Coronary artery (tissue), 2 donors: ENCODE data around the gene PON2.

Experiments
- DNase-seq: peaks from one replicate; pipeline ENCODE4 v3.0.0-alpha.2; 2017; ENCODE audit warnings: low spot score
- H3K27ac ChIP-seq, 2 donors: fragments of 200-600 bp; sonication (generic); one replicate each; pipeline ENCODE4 v1.5.1; 2016 to 2019
- H3K4me3 ChIP-seq: fragments of 200-600 bp; sonication (generic); 2 replicates; pipeline ENCODE4 v1.5.1; 2016; ENCODE audit warnings: mild to moderate bottlenecking, moderate library complexity
- CTCF ChIP-seq: fragments of 200-600 bp; sonication (generic); IDR thresholded peaks from one replicate; pipeline ENCODE4 v1.5.1; 2019; ENCODE audit warnings: antibody characterized with exemption

The PON2 gene

GRCh38 chr7:95368235-95368634, 66.6 kb downstream of the PON2 start:
- no peak overlapping the region for H3K27ac ChIP-seq
- no peak overlapping the region for H3K4me3 ChIP-seq
- DNase-seq: no peak
- TF ChIP-seq CTCF: no peak

- Histone ChIP-seq H3K4me3 (no peak overlapping the region), H3K27ac (no peak overlapping the region)
- DNase-seq: no peak
- TF ChIP-seq CTCF: no peak
These were observed 67.2 kb downstream of the PON2 start for GRCh38 chr7:95367606-95368005.

GRCh38 chr7:95365151-95365550, 69.7 kb downstream of the PON2 start:
- Histone ChIP-seq H3K4me3 (no peak overlapping the region), H3K27ac (no peak overlapping the region)
- no peak for TF ChIP-seq CTCF
- DNase-seq: no peak

DNA sequence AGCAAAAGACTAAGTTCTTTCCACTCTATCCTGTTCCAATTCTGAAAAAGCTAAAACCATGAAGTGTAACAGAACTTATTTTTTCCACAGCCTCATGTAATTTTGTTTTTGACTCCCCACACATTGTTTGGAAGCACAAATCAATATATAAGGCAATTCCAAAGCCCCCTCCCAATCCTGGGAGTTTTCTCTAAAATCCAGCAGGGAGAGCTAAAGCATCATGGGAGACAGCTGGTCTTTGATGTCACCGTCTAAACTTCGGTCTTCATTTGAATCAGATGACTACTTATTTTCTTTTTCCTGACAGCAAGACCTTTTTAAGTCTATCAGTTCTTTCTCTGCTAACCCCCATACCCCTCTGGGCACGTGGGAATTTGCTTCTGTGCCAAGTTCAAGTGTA, 77.2 kb downstream of the PON2 start:
- Histone ChIP-seq H3K4me3 (no peak overlapping the region), H3K27ac (no peak overlapping the region)
- TF ChIP-seq CTCF: no peak
- DNase-seq: no peak
